Adrenal gland (tissue), 5 donors: ENCODE results near the gene UNC13C.

Source experiments
- POLR2A ChIP-seq, 2 donors: fragments of 450-650 bp; IDR thresholded peaks; one replicate each; pipeline ENCODE4 v1.6.1; 2017; ENCODE audit warnings: antibody characterized with exemption in 2 of 2, mild to moderate bottlenecking in 2 of 2, moderate library complexity in 1 of 2
- TF ChIP-seq, protein P1 (sequence below), 6 experiments: fragments of 450-650 bp in 4 of 6; fragments of 200-600 bp in 2 of 6; sonication (generic) in 1 of 6; IDR thresholded peaks; 1 replicate in 5 of 6; 2 replicates in 1 of 6; pipeline versions ENCODE4 v1.5.1 to v1.8.0; 2016 to 2021; ENCODE audit warnings: antibody characterized with exemption in 6 of 6, mild to moderate bottlenecking in 2 of 6, moderate library complexity in 1 of 6
- donor health status: DM: no; HTN: no; CAD: no.

DNA sequence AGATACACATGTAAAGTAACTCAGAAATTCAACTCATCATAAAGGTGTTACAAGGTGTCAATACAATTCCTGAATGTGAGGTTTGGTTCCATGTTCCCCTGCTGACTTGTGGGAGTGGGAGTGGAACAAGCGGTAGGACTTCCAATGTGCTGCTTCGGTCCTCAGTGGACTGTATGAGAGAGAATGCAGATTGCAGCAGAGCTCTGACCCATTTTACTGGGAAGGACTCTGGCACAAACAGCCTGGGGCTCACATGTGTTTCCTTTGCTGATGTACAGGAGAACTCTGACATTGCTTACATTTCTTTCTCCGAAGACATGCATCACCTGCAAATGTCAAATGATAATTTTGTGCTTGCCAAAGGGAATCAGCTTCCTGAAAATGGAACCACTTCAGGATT, 111.5 kb downstream of the UNC13C start:
- TF ChIP-seq, protein P1, sequence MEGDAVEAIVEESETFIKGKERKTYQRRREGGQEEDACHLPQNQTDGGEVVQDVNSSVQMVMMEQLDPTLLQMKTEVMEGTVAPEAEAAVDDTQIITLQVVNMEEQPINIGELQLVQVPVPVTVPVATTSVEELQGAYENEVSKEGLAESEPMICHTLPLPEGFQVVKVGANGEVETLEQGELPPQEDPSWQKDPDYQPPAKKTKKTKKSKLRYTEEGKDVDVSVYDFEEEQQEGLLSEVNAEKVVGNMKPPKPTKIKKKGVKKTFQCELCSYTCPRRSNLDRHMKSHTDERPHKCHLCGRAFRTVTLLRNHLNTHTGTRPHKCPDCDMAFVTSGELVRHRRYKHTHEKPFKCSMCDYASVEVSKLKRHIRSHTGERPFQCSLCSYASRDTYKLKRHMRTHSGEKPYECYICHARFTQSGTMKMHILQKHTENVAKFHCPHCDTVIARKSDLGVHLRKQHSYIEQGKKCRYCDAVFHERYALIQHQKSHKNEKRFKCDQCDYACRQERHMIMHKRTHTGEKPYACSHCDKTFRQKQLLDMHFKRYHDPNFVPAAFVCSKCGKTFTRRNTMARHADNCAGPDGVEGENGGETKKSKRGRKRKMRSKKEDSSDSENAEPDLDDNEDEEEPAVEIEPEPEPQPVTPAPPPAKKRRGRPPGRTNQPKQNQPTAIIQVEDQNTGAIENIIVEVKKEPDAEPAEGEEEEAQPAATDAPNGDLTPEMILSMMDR (IDR thresholded peaks at IDR 0.05) = no peak
- no peak for TF ChIP-seq POLR2A (IDR thresholded peaks at IDR 0.05)
